GM12892 (cell line): ENCODE results near the gene GRK6.

Experiments
- POLR2A ChIP-seq: IDR thresholded peaks from 2 replicates; pipeline ENCODE4 v1.6.1; 2011; ENCODE audit warnings: low read depth, low read length, control low read depth
- TAF1 ChIP-seq: IDR thresholded peaks from 2 replicates; pipeline ENCODE4 v1.6.1; 2011; ENCODE audit warnings: low read depth, mild to moderate bottlenecking, control low read depth, low read length, borderline replicate concordance

DNA sequence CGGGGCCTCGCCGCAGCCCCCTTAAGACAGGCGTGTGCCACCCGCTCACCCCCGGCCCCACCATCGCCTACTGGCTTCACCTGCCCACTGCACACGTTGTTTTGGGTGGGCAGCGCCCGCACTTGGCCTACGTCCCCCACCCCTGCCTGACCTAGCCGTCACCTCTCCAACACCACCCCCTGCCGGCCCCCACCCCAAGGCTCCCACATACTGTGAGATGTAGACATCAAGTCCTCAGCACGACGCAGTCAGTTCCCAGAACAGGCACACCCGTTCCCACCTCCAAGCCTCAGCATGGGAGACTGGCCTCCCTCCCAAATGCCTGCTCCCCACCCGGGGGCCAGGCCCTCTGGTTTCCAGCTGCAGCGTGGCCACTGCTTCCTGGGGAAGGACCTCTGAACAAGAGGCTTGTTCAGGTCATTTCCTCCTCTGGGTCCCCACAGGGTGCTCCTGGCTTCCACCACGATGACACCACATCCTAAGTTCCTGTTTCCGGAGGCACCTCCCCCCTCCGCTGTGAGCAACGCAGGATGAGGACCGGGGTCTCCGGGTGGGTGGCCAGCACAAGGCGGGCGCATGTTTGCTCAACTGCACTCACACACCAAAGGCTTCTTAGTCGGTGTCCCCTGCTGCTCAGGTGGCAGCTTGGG, 35.7 kb downstream of the GRK6 start:
- TF ChIP-seq TAF1 (no peak), POLR2A (no peak)
